DOHH2 (cell line): ENCODE measurements around the gene VSIG10L2.

Experiments
- EZH2phosphoT487 ChIP-seq: fragments of 200-600 bp; sonication (generic); IDR thresholded peaks from 2 replicates; pipeline ENCODE4 v1.6.1; 2017; ENCODE audit warnings: borderline replicate concordance, mild to moderate bottlenecking, antibody characterized with exemption, low read length, moderate library complexity, mixed read lengths
- TF ChIP-seq, protein P1 (sequence below): fragments of 200-600 bp; sonication (generic); IDR thresholded peaks from one replicate; pipeline ENCODE4 v1.5.1; 2014; ENCODE audit warnings: antibody characterized with exemption, mild to moderate bottlenecking, low read depth, low read length; ENCODE audit not compliant: poor library complexity, severe bottlenecking

DNA sequence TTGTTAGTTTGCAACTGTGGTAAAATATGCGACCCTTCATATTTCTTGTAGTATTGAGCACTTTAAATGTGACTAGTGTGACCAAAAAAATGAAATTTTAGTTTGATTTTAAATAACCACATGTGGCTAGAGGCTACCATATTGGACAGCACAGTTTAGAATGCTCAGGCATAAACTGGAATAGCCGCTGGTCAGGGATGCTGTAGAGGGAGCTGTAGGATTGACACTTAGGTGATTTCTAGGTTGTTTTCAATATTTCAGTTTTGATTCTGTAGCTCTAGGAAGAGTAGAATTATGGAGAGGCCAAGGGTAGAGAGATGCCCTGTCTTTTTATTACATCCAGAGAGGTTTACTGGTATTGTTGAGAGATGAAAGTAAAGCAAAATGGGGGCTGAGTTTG is 10.8 kb upstream of the VSIG10L2 start:
- TF ChIP-seq, protein P1, sequence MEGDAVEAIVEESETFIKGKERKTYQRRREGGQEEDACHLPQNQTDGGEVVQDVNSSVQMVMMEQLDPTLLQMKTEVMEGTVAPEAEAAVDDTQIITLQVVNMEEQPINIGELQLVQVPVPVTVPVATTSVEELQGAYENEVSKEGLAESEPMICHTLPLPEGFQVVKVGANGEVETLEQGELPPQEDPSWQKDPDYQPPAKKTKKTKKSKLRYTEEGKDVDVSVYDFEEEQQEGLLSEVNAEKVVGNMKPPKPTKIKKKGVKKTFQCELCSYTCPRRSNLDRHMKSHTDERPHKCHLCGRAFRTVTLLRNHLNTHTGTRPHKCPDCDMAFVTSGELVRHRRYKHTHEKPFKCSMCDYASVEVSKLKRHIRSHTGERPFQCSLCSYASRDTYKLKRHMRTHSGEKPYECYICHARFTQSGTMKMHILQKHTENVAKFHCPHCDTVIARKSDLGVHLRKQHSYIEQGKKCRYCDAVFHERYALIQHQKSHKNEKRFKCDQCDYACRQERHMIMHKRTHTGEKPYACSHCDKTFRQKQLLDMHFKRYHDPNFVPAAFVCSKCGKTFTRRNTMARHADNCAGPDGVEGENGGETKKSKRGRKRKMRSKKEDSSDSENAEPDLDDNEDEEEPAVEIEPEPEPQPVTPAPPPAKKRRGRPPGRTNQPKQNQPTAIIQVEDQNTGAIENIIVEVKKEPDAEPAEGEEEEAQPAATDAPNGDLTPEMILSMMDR = no peak
- no peak for TF ChIP-seq EZH2phosphoT487
